GM13977 (cell line): ENCODE data around the gene MAGEA2B.
"Not testable (repeated sequence)": the region's sequence is repeated elsewhere in the genome, so short reads cannot be mapped to it uniquely, and the experiment has no call there.

Experiments
- DNase-seq: peaks from one replicate; pipeline ENCODE4 v3.0.0; 2012; ENCODE audit warnings: low spot score
- CTCF ChIP-seq: IDR thresholded peaks from 2 replicates; pipeline ENCODE4 v1.5.1; 2012; ENCODE audit warnings: mild to moderate bottlenecking, control low read depth; ENCODE audit not compliant: insufficient read depth; ENCODE audit errors: extremely low read depth, missing control alignments
- in situ Hi-C: fragments of 300-500 bp; cut with MboI; formaldehyde crosslinking; loops from one replicate; pipeline ENCODE4 v1.12.0; 2022; ENCODE audit warnings: low sequenced_read_pairs, low pct_unique_long_range_greater_than_20kb, mixed read lengths, inconsistent platforms; ENCODE audit not compliant: unreplicated experiment

MAGEA2B gene

GRCh38 chrX:152733261-152733975 is 19.0 kb downstream of the MAGEA2B start, which contains the start of the genes CSAG1 and MAGEA12:
TSS of gene CSAG1 (minus strand) at chrX:152733721. CDS start at chrX:152732460, 1,261 bp downstream.
TSS of gene MAGEA12 (plus strand) at chrX:152733757. CDS start at chrX:152736162, 2,405 bp downstream.
- in situ Hi-C loops: no loop called here
- no peak for DNase-seq
- TF ChIP-seq CTCF: no peak

- in situ Hi-C loops, DNase-seq: not testable (repeated sequence)
Measured at GRCh38 chrX:152734143-152734858, 19.9 kb downstream of the MAGEA2B start.

GRCh38 chrX:152735101-152735500 is 20.7 kb downstream of the MAGEA2B start:
- in situ Hi-C loops: no loop called here
- no peak for TF ChIP-seq CTCF
- DNase-seq: no peak

- in situ Hi-C loops: no loop called here
- no peak for DNase-seq
- no peak for TF ChIP-seq CTCF
Measured at GRCh38 chrX:152735860-152736511, 21.6 kb downstream of the MAGEA2B start.

GRCh38 chrX:152736528-152736927 is 22.1 kb downstream of the MAGEA2B start:
- in situ Hi-C loops, DNase-seq: not testable (repeated sequence)

GRCh38 chrX:152738560-152738959 is 24.1 kb downstream of the MAGEA2B start:
- in situ Hi-C loops: no loop called here
- TF ChIP-seq CTCF: no peak
- DNase-seq: no peak

- in situ Hi-C loops, DNase-seq: not testable (repeated sequence)
Measured at GRCh38 chrX:152753686-152754650, 39.5 kb downstream of the MAGEA2B start, which contains the start of gene MAGEA2. TSS of gene MAGEA2 (minus strand) at chrX:152753842. CDS start at chrX:152751363, 2,479 bp downstream.

- in situ Hi-C loops, DNase-seq: not testable (repeated sequence)
Measured at GRCh38 chrX:152754871-152755270, 40.4 kb downstream of the MAGEA2B start.

- in situ Hi-C loops, DNase-seq: not testable (repeated sequence)
Measured at GRCh38 chrX:152758918-152759317, 44.5 kb downstream of the MAGEA2B start, which contains the start of gene CSAG3. TSS of gene CSAG3 (plus strand) at chrX:152759218.

GRCh38 chrX:152759544-152759943 is 45.1 kb downstream of the MAGEA2B start:
- in situ Hi-C loops, DNase-seq: not testable (repeated sequence)

- in situ Hi-C loops, DNase-seq: not testable (repeated sequence)
Measured at GRCh38 chrX:152761582-152761981, 47.2 kb downstream of the MAGEA2B start.
